HepG2 (cell line): ENCODE measurements around the gene ATXN7L2. TPM values are rescaled to one million over a fixed set of nuclear protein-coding genes. Genes with fewer than 3 reads are reported as not detected.

Experiments used
- ATAC-seq: fragments of 200-7000 bp; cut with Tn5 transposase; 3 replicates; pipeline ENCODE4 v1.9.1; 2020; ENCODE audit warnings: mild to moderate bottlenecking, moderate library complexity
- BruUV-seq: library from RNA; stranded (reverse); fragments of 400-500 nt; replicated peaks from 2 replicates; lab custom pipeline; 2021; lab: Mats Ljungman, UMichigan
- CTCF ChIA-PET: fragments of 300-600 bp; formaldehyde crosslinking; extraction: SDS; loops from one replicate; lab custom pipeline; 2021; ENCODE audit warnings: low total read pairs, inconsistent platforms, low intra/inter-chr PET ratio; lab: Yijun Ruan, JAX
- POLR2A ChIA-PET: fragments of 350-600 bp; sonication (Branson Sonifier 250); formaldehyde crosslinking; loops from one replicate; lab custom pipeline; 2020; ENCODE audit warnings: antibody characterized with exemption, inconsistent platforms; lab: Yijun Ruan, JAX
- DNase-seq: peaks from one replicate; pipeline ENCODE4 v3.0.0-alpha.2; 2015; ENCODE audit warnings: low spot score
- FAIRE-seq: peaks from 3 replicates; lab custom pipeline; 2011; peaks lifted over from hg19 to GRCh38; lab: Jason Lieb, UNC
- H2AFZ ChIP-seq: one replicate; pipeline ENCODE4 v1.6.1; 2011; ENCODE audit warnings: low read length, inconsistent platforms
- H3K27ac ChIP-seq: fragments of 300-600 bp; 3 replicates; pipeline ENCODE4 v1.8.0; 2011; ENCODE audit warnings: mixed run types, mild to moderate bottlenecking, mixed read lengths, low read length, inconsistent platforms; ENCODE audit not compliant: insufficient read depth; ENCODE audit errors: extremely low read length
- H3K27me3 ChIP-seq, 2 experiments: fragments of 200-600 bp in 1 of 2; 2 replicates in 1 of 2; 3 replicates in 1 of 2; pipeline versions ENCODE4 v1.6.0 to v1.8.0; 2011; ENCODE audit warnings: low read length in 2 of 2, mild to moderate bottlenecking in 2 of 2, moderate library complexity in 2 of 2, inconsistent platforms in 1 of 2; ENCODE audit not compliant: insufficient read depth in 2 of 2, control insufficient read depth in 1 of 2
- H3K36me3 ChIP-seq, 2 experiments: fragments of 200-600 bp in 1 of 2; replicated peaks in 1 of 2; 2 replicates in 1 of 2; 3 replicates in 1 of 2; pipeline versions ENCODE4 v1.5.1 to v1.8.0; 2011; ENCODE audit warnings: low read length in 2 of 2, inconsistent platforms in 1 of 2; ENCODE audit not compliant: insufficient read depth in 2 of 2, control insufficient read depth in 1 of 2
- H3K4me1 ChIP-seq: 2 replicates; pipeline ENCODE4 v1.5.1; 2012; ENCODE audit warnings: low read length, inconsistent platforms; ENCODE audit not compliant: insufficient read depth
- H3K4me2 ChIP-seq: 2 replicates; pipeline ENCODE4 v1.6.0; 2011; ENCODE audit warnings: low read depth, low read length, inconsistent platforms
- H3K4me3 ChIP-seq, 3 experiments: fragments of 200-600 bp in 1 of 3; sonication (generic), shearing (Covaris generic) in 1 of 3; replicated peaks in 1 of 3; 2 replicates each; pipeline ENCODE4 v1.5.1; 2011 to 2016; ENCODE audit warnings: low read length in 3 of 3, inconsistent platforms in 2 of 3, low read depth in 2 of 3, mild to moderate bottlenecking in 2 of 3, control low read depth in 1 of 3, mixed read lengths in 1 of 3; ENCODE audit not compliant: insufficient read depth in 1 of 3
- H3K79me2 ChIP-seq: one replicate; pipeline ENCODE4 v1.6.1; 2011; ENCODE audit warnings: low read length, inconsistent platforms; ENCODE audit not compliant: insufficient read depth
- H3K9ac ChIP-seq: 2 replicates; pipeline ENCODE4 v1.6.0; 2011; ENCODE audit warnings: mild to moderate bottlenecking, low read depth, low read length, inconsistent platforms; ENCODE audit not compliant: insufficient read depth
- H3K9me3 ChIP-seq: 2 replicates; pipeline ENCODE4 v1.5.1; 2012; ENCODE audit warnings: mild to moderate bottlenecking, low read length
- H4K20me1 ChIP-seq: 2 replicates; pipeline ENCODE4 v1.6.0; 2011; ENCODE audit warnings: inconsistent platforms, mild to moderate bottlenecking, low read length, moderate library complexity; ENCODE audit not compliant: insufficient read depth
- ARNT2 ChIP-seq: sonication (generic); formaldehyde crosslinking; IDR thresholded peaks from 2 replicates; pipeline ENCODE4 v1.8.0; 2022; ENCODE audit warnings: mild to moderate bottlenecking, low read depth, missing genetic modification reagents, moderate library complexity
- DBP ChIP-seq: sonication (generic); formaldehyde crosslinking; IDR thresholded peaks from 2 replicates; pipeline ENCODE4 v1.4.0; 2020; ENCODE audit warnings: missing genetic modification reagents; ENCODE audit errors: not compliant biosample characterization
- HOXA9 ChIP-seq: sonication (generic); formaldehyde crosslinking; IDR thresholded peaks from 2 replicates; pipeline ENCODE4 v1.8.1; 2022; ENCODE audit warnings: missing genetic modification reagents, mild to moderate bottlenecking, moderate library complexity, borderline replicate concordance
- POLR2AphosphoS2 ChIP-seq: IDR thresholded peaks from 2 replicates; pipeline ENCODE4 v1.6.1; 2011; ENCODE audit warnings: low read depth, low read length, improper control_type of control experiment
- RBAK ChIP-seq: sonication (generic); formaldehyde crosslinking; IDR thresholded peaks from 2 replicates; pipeline ENCODE4 v1.5.1; 2020; ENCODE audit warnings: mild to moderate bottlenecking, missing genetic modification reagents
- SMAD1 ChIP-seq: sonication (generic); formaldehyde crosslinking; IDR thresholded peaks from 2 replicates; pipeline ENCODE4 v1.4.0; 2020; ENCODE audit warnings: missing genetic modification reagents, low read depth, mild to moderate bottlenecking, borderline replicate concordance
- SRY ChIP-seq: sonication (generic); formaldehyde crosslinking; IDR thresholded peaks from 2 replicates; pipeline ENCODE4 v1.8.0; 2022; ENCODE audit warnings: mild to moderate bottlenecking, missing genetic modification reagents
- SYNCRIP ChIP-seq: fragments of 200-400 bp; formaldehyde crosslinking; IDR thresholded peaks from 2 replicates; pipeline ENCODE4 v1.6.1; 2018; ENCODE audit warnings: mild to moderate bottlenecking, low read depth, low read length; ENCODE audit not compliant: insufficient read depth
- TBX2 ChIP-seq: sonication (generic); formaldehyde crosslinking; IDR thresholded peaks from 2 replicates; pipeline ENCODE4 v1.5.0; 2020; ENCODE audit warnings: missing genetic modification reagents, mild to moderate bottlenecking, borderline replicate concordance
- ZNF225 ChIP-seq: sonication (generic); formaldehyde crosslinking; IDR thresholded peaks from 2 replicates; pipeline ENCODE4 v1.4.0; 2020; ENCODE audit warnings: mild to moderate bottlenecking, missing genetic modification reagents
- ZNF292 ChIP-seq: sonication (generic); formaldehyde crosslinking; IDR thresholded peaks from 2 replicates; pipeline ENCODE4 v1.8.1; 2022; ENCODE audit warnings: mild to moderate bottlenecking, low read depth, missing genetic modification reagents, borderline replicate concordance
- ZNF343 ChIP-seq: sonication (generic); formaldehyde crosslinking; IDR thresholded peaks from 2 replicates; pipeline ENCODE4 v1.4.0; 2020; ENCODE audit warnings: mild to moderate bottlenecking, missing genetic modification reagents
- ZNF615 ChIP-seq: sonication (generic); formaldehyde crosslinking; IDR thresholded peaks from 2 replicates; pipeline ENCODE4 v1.5.0; 2020; ENCODE audit warnings: mild to moderate bottlenecking, missing genetic modification reagents, borderline replicate concordance
- ZNF7 ChIP-seq: IDR thresholded peaks from 2 replicates; pipeline ENCODE4 v1.6.1; 2016; ENCODE audit warnings: missing biosample characterization, missing genetic modification reagents
- ZNF75D ChIP-seq: sonication (generic); formaldehyde crosslinking; IDR thresholded peaks from 2 replicates; pipeline ENCODE4 v1.8.1; 2023; ENCODE audit warnings: missing genetic modification reagents, mild to moderate bottlenecking, borderline replicate concordance
- WGBS: methylation state at CpG from one replicate; pipeline ENCODE4 v1.1.6; 2017; ENCODE audit warnings: low lambda C conversion rate; 5-methylcytosine and 5-hydroxymethylcytosine counted together
- in situ Hi-C: cut with HindIII; loops from 2 replicates; pipeline ENCODE4 v1.10.0; 2017; ENCODE audit warnings: low pct_unique_long_range_greater_than_20kb; ENCODE audit not compliant: extremely low pct_ligation_motif_present
- intact Hi-C: fragments of 100-400 bp; cut with micrococcal nuclease; formaldehyde crosslinking; loops from one replicate; pipeline ENCODE4 v1.10.0; 2022; ENCODE audit not compliant: unreplicated experiment
- polyA plus RNA-seq, 8 experiments: library from polyadenylated mRNA; depleted of rRNA in 3 of 8; stranded (reverse) in 7 of 8; unstranded in 1 of 8; fragments of >200 nt; fragmentation: Illumina TruSeq in 4 of 8; extraction: Trizol in 4 of 8; gene quantifications; 2 replicates each; pipeline versions ENCODE4 v1.2.1 to v1.2.3, GENCODE V29; 2011 to 2016; ENCODE audit warnings: low read depth in 4 of 8, missing spikeins in 1 of 8, mixed read lengths in 1 of 8; ENCODE audit not compliant: insufficient read depth in 1 of 8
- total RNA-seq, 5 experiments: library from RNA; depleted of rRNA; stranded (reverse); fragments of >200 nt; fragmentation: Illumina TruSeq; extraction: Trizol; gene quantifications; 2 replicates each; pipeline ENCODE4 v1.2.3, GENCODE V29; 2016; ENCODE audit warnings: low read depth in 1 of 5
- TF ChIP-seq, protein P1 (sequence below): IDR thresholded peaks from 2 replicates; pipeline ENCODE4 v1.6.1; 2016; ENCODE audit warnings: missing compliant biosample characterization, missing genetic modification reagents, borderline replicate concordance
- TF ChIP-seq, protein P2 (sequence below): sonication (generic); formaldehyde crosslinking; IDR thresholded peaks from 2 replicates; pipeline ENCODE4 v1.8.0; 2022; ENCODE audit warnings: missing genetic modification reagents, mild to moderate bottlenecking, borderline replicate concordance

The ATXN7L2 gene
- total and polyA plus RNA-seq, 2 of the 13 experiments (the other 11 are each of a cell fraction or from before 2014, with no cell fraction given): 2.7 to 2.8 TPM

DNA sequence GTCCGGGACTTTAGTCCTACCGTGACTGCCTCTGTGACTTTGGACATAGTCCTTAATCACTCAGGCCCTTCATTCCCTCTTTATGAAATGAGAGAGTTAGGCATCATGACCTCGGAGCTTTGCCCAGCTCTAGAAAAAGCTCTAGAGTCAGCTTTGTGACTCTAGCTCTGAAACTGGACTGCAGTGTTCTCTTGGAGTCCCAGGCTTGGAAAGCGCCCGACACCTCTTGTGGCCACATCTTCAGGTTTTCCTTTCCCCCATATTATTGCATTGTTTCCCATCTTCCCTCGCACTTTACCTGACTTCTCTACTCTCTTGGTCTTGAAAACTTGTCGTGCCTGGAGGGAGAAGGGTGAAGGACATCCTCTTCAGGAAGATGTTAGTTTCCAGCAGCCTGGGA lies 38.3 kb downstream of the ATXN7L2 start:
- no peak for ATAC-seq
- Histone ChIP-seq H3K4me3 (no peak overlapping the region), H4K20me1 (no peaks in the 10 kb centered on the region), H3K9ac (no peak overlapping the region), H3K4me2 (no peak overlapping the region), H3K27me3 (peaks cover 4 to 43% of the 10 kb centered on the region in 2 experiments; a peak in 3 of 5 replicates), H3K79me2 (no peaks in the 10 kb centered on the region), H3K36me3 (no peaks in the 10 kb centered on the region), H3K27ac (no peak overlapping the region), H3K9me3 (no peaks in the 10 kb centered on the region), H2AFZ (no peak overlapping the region), H3K4me1 (peaks cover 5% of the 10 kb centered on the region)
- FAIRE-seq: no peak
- 30% methylated on average over 7 of the region's 7 CpGs for WGBS
- DNase-seq: no peak
- no TSS peak for BruUV-seq
- intact Hi-C loops (no loop called here), in situ Hi-C loops (no loop called here)
- TF ChIP-seq, protein P1, sequence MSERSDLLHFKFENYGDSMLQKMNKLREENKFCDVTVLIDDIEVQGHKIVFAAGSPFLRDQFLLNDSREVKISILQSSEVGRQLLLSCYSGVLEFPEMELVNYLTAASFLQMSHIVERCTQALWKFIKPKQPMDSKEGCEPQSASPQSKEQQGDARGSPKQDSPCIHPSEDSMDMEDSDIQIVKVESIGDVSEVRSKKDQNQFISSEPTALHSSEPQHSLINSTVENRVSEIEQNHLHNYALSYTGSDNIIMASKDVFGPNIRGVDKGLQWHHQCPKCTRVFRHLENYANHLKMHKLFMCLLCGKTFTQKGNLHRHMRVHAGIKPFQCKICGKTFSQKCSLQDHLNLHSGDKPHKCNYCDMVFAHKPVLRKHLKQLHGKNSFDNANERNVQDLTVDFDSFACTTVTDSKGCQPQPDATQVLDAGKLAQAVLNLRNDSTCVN: 0 out of 2 replicates have a peak, but pooled peaks have one; percentile 52
- TF ChIP-seq ARNT2 (CRISPR knock-in tag): no peak
- ChIA-PET POLR2A (no interaction called here), CTCF (no interaction called here)

DNA sequence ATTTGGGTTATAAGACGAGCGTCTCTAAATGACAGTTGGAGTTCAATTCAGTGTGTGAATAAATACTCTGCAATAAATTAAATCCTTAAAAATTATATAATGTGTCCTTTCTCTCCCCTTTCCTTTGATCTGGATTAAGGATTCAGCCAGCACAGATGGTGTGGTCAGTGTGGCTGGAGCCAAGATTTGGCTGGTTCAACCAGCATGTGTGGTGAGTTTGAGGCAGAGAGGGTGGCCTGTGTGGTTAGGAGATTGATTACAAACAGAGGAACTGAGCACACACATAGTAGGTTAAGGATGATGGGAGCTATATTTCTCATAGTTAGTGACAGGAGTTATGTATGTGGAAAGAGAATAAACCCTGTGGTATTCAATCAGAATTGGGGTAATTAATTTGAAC lies 40.0 kb downstream of the ATXN7L2 start:
- no peak overlapping the region for H2AFZ ChIP-seq
- DNase-seq (no peak), ATAC-seq (no peak), FAIRE-seq (no peak)
- in situ Hi-C loops: no loop called here
- H3K4me1 ChIP-seq: no peaks in the 10 kb centered on the region
- no TSS peak for BruUV-seq
- no peaks in the 10 kb centered on the region for H3K36me3 ChIP-seq
- ChIA-PET CTCF (no interaction called here), POLR2A (no interaction called here)
- 36% methylated on average over 2 of the region's 2 CpGs for WGBS
- no peaks in the 10 kb centered on the region for H3K79me2 ChIP-seq
- H4K20me1 ChIP-seq: no peaks in the 10 kb centered on the region
- peaks cover 6 to 56% of the 10 kb centered on the region in 2 experiments; a peak in 3 of 5 replicates for H3K27me3 ChIP-seq
- H3K9ac ChIP-seq: no peak overlapping the region
- intact Hi-C loops: no loop called here
- H3K27ac ChIP-seq: no peak overlapping the region
- no peaks in the 10 kb centered on the region for H3K9me3 ChIP-seq
- H3K4me2 ChIP-seq: no peak overlapping the region
- no peak overlapping the region for H3K4me3 ChIP-seq
- TF ChIP-seq DBP (CRISPR knock-in tag) (no peak), ZNF343 (CRISPR knock-in tag) (no peak), SYNCRIP (no peak), RBAK (CRISPR knock-in tag) (no peak), HOXA9 (no peak), TBX2 (no peak), ZNF225 (CRISPR knock-in tag) (no peak), ZNF292 (no peak), ZNF7 (CRISPR knock-in tag) (no peak), ZNF75D (CRISPR knock-in tag) (no peak), POLR2AphosphoS2 (no peak), ZNF615 (CRISPR knock-in tag) (no peak), SRY (CRISPR knock-in tag) (no peak), SMAD1 (no peak)
- TF ChIP-seq, protein P2, sequence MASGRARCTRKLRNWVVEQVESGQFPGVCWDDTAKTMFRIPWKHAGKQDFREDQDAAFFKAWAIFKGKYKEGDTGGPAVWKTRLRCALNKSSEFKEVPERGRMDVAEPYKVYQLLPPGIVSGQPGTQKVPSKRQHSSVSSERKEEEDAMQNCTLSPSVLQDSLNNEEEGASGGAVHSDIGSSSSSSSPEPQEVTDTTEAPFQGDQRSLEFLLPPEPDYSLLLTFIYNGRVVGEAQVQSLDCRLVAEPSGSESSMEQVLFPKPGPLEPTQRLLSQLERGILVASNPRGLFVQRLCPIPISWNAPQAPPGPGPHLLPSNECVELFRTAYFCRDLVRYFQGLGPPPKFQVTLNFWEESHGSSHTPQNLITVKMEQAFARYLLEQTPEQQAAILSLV (CRISPR knock-in tag): no peak
